ENCODE measurements around the gene LRP4. TPM values are rescaled to one million over a fixed set of nuclear protein-coding genes. Genes with fewer than 3 reads are reported as not detected.

LRP4 gene
- total and polyA plus RNA-seq, 2 of the 13 experiments (the other 11 are each of a cell fraction or from before 2014, with no cell fraction given): 4.7 to 13.3 TPM

- TF ChIP-seq REST (IDR thresholded peaks at IDR 0.05; ENCODE audit: borderline replicate concordance in 1 of 2, low read depth in 1 of 2, low read length in 2 of 2): no peak
- TF ChIP-seq GFI1 (CRISPR knock-in tag; IDR thresholded peaks at IDR 0.05; ENCODE audit: borderline replicate concordance): no peak
- TF ChIP-seq, protein P1, sequence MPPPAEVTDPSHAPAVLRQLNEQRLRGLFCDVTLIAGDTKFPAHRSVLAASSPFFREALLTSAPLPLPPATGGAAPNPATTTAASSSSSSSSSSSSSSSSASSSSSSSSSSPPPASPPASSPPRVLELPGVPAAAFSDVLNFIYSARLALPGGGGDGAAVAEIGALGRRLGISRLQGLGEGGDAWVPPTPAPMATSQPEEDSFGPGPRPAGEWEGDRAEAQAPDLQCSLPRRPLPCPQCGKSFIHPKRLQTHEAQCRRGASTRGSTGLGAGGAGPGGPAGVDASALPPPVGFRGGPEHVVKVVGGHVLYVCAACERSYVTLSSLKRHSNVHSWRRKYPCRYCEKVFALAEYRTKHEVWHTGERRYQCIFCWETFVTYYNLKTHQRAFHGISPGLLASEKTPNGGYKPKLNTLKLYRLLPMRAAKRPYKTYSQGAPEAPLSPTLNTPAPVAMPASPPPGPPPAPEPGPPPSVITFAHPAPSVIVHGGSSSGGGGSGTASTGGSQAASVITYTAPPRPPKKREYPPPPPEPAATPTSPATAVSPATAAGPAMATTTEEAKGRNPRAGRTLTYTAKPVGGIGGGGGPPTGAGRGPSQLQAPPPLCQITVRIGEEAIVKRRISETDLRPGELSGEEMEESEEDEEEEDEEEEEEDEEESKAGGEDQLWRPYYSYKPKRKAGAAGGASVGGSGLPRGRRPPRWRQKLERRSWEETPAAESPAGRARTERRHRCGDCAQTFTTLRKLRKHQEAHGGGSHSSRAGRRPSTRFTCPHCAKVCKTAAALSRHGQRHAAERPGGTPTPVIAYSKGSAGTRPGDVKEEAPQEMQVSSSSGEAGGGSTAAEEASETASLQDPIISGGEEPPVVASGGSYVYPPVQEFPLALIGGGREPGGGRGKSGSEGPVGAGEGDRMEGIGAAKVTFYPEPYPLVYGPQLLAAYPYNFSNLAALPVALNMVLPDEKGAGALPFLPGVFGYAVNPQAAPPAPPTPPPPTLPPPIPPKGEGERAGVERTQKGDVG (CRISPR knock-in tag; IDR thresholded peaks at IDR 0.05; ENCODE audit: borderline replicate concordance): no peak
- TF ChIP-seq ZBTB7A (CRISPR knock-in tag; IDR thresholded peaks at IDR 0.05): no peak
- TF ChIP-seq ZBTB20 (CRISPR knock-in tag; IDR thresholded peaks at IDR 0.05; ENCODE audit: borderline replicate concordance, low read depth): 0 out of 2 replicates have a peak, but pooled peaks have one; percentile 55
- peak; percentile 65; the same call in 1 of the 2 replicates for TF ChIP-seq ZNF768 (CRISPR knock-in tag; IDR thresholded peaks at IDR 0.05)
- TF ChIP-seq, protein P2, sequence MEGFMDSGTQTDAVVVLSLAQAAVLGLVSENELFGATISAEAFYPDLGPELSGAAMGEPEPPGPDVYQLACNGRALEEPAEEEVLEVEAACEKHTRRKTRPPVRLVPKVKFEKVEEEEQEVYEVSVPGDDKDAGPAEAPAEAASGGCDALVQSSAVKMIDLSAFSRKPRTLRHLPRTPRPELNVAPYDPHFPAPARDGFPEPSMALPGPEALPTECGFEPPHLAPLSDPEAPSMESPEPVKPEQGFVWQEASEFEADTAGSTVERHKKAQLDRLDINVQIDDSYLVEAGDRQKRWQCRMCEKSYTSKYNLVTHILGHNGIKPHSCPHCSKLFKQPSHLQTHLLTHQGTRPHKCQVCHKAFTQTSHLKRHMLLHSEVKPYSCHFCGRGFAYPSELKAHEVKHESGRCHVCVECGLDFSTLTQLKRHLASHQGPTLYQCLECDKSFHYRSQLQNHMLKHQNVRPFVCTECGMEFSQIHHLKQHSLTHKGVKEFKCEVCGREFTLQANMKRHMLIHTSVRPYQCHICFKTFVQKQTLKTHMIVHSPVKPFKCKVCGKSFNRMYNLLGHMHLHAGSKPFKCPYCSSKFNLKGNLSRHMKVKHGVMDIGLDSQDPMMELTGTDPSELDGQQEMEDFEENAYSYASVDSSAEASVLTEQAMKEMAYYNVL (CRISPR knock-in tag; IDR thresholded peaks at IDR 0.05; ENCODE audit: borderline replicate concordance): no peak
- no peak for TF ChIP-seq ZNF709 (CRISPR knock-in tag; IDR thresholded peaks at IDR 0.05)
- TF ChIP-seq GATAD2A (CRISPR knock-in tag; IDR thresholded peaks at IDR 0.05): peak; percentile 64; the same call in 1 of the 2 replicates
- TF ChIP-seq AFF4 (CRISPR knock-in tag; IDR thresholded peaks at IDR 0.05): no peak
- peak; percentile 38; the same call in 1 of the 2 replicates for TF ChIP-seq ISL2 (CRISPR knock-in tag; IDR thresholded peaks at IDR 0.05)
- no peak for TF ChIP-seq RAD51 (IDR thresholded peaks at IDR 0.05; ENCODE audit: borderline replicate concordance)
- TF ChIP-seq ZNF747 (CRISPR knock-in tag; IDR thresholded peaks at IDR 0.05; ENCODE audit: borderline replicate concordance): no peak
- 0 out of 2 replicates have a peak, but pooled peaks have one; percentile 26 for TF ChIP-seq ZNF263 (CRISPR knock-in tag; IDR thresholded peaks at IDR 0.05)
- TF ChIP-seq TCF7 (IDR thresholded peaks at IDR 0.05; ENCODE audit: low read depth): no peak; the same call in 1 of the 2 replicates
Observed at GRCh38 chr11:46936138-46937110, 18.1 kb upstream of the LRP4 start, which contains the start of gene CSTPP1 (continued).

Measured in HepG2 (cell line).